ENCODE data around the gene CCDC157.

DNA sequence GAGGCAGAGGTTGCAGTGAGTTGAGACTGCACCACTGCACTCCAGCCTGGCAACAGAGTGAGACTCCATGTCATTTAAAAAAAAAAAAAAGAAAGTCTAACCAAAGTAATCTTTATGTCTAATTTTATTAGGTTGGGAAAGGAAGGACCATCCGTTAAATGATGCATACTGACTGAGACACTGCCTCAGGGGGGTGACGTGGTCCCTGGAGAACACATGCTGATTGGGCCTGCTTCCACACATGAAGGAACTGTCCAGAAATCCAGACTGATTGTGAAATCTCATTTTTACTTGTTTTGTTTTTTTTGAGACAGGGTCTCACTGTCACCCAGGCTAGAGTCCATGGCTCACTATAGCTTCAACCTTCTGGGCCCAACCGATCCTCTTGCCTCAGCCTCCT is 5.6 kb upstream of the CCDC157 start:
- TF ChIP-seq EP300 (IDR thresholded peaks at IDR 0.05) (no peak), POLR2A (IDR thresholded peaks at IDR 0.05) (no peak), CTCF (IDR thresholded peaks at IDR 0.05) (no peak)

Measured in gastroesophageal sphincter (tissue), 3 donors.